ENCODE results near the gene ZNF175. TPM values are rescaled to one million over a fixed set of nuclear protein-coding genes. Genes with fewer than 3 reads are reported as not detected.

The ZNF175 gene
- total and polyA plus RNA-seq, 9 of the 15 experiments (the other 6 are each of a cell fraction or from before 2014, with no cell fraction given) = 3.7 to 37.9 (median 14.0) TPM

GRCh38 chr19:51548213-51548651 lies 22.9 kb upstream of the ZNF175 start (continued):
- TF ChIP-seq VEZF1 (CRISPR knock-in tag; IDR thresholded peaks at IDR 0.05) = peak; percentile 30
- TF ChIP-seq PKNOX1 (IDR thresholded peaks at IDR 0.05) = no peak
- TF ChIP-seq PTTG1 (tag; IDR thresholded peaks at IDR 0.05; ENCODE audit: low read depth) = 0 out of 2 replicates have a peak, but pooled peaks have one; percentile 51
- no peak for TF ChIP-seq ZKSCAN1 (IDR thresholded peaks at IDR 0.05; ENCODE audit: low read depth, low read length)
- peak; percentile 42 for TF ChIP-seq TAF9B (IDR thresholded peaks at IDR 0.05; ENCODE audit: partially characterized antibody)
- TF ChIP-seq ZBTB12 (CRISPR knock-in tag; IDR thresholded peaks at IDR 0.05) = peak; percentile 35; the same call in 1 of the 2 replicates
- 0 out of 2 replicates have a peak, but pooled peaks have one; percentile 4 for TF ChIP-seq ZNF584 (CRISPR knock-in tag; IDR thresholded peaks at IDR 0.05; ENCODE audit: low read depth)
- TF ChIP-seq UBTF (IDR thresholded peaks at IDR 0.05; ENCODE audit: borderline replicate concordance in 1 of 2, low read depth in 2 of 2, low read length in 2 of 2) = 0 out of 4 replicates have a peak, but pooled peaks of 1 of the 2 experiments have one; percentile 14
- peak; percentile 56; the same call in 1 of the 2 replicates for TF ChIP-seq SMARCA5 (IDR thresholded peaks at IDR 0.05)
- TF ChIP-seq MEF2D (tag; conservative IDR thresholded peaks at IDR 0.05; ENCODE audit: low read depth) = peak; percentile 30; the same call in 1 of the 2 replicates
- 0 out of 2 replicates have a peak, but pooled peaks have one; percentile 20 for TF ChIP-seq HDGF (IDR thresholded peaks at IDR 0.05)
- TF ChIP-seq CEBPG (CRISPR knock-in tag; IDR thresholded peaks at IDR 0.05) = no peak
- no peak for TF ChIP-seq CEBPG (tag; conservative IDR thresholded peaks at IDR 0.05 in 1 of 2, IDR thresholded peaks at IDR 0.05 in 1 of 2)
- TF ChIP-seq BCLAF1 (IDR thresholded peaks at IDR 0.05; ENCODE audit: borderline replicate concordance in 1 of 2, control insufficient read depth in 1 of 2, low read depth in 2 of 2, low read length in 1 of 2) = 0 out of 4 replicates have a peak, but pooled peaks of 1 of the 2 experiments have one; percentile 9
- TF ChIP-seq HIVEP1 (CRISPR knock-in tag; IDR thresholded peaks at IDR 0.05) = peak; percentile 65; the same call in 1 of the 2 replicates
- TF ChIP-seq ZNF134 (CRISPR knock-in tag; conservative IDR thresholded peaks at IDR 0.05) = 0 out of 2 replicates have a peak, but pooled peaks have one; percentile 10
- no peak for TF ChIP-seq FOXK2 (conservative IDR thresholded peaks at IDR 0.05 in 1 of 2, IDR thresholded peaks at IDR 0.05 in 1 of 2; ENCODE audit: low read depth in 2 of 2)

Measured in K562 (cell line).